SH-SY5Y (cell line): ENCODE data around the gene KDR.

ENCODE experiments used
- GATA2 ChIP-seq: IDR thresholded peaks from 2 replicates; pipeline ENCODE4 v1.6.1; 2011; ENCODE audit warnings: mild to moderate bottlenecking, low read depth, low read length
- GATA3 ChIP-seq: IDR thresholded peaks from 2 replicates; pipeline ENCODE4 v1.6.1; 2011; ENCODE audit warnings: low read depth, mild to moderate bottlenecking, low read length, moderate library complexity

The KDR gene

GRCh38 chr4:55103224-55103623 is 22.2 kb downstream of the KDR start:
- TF ChIP-seq GATA2 = no peak
- no peak for TF ChIP-seq GATA3

- no peak for TF ChIP-seq GATA2
- no peak for TF ChIP-seq GATA3
These were observed 25.6 kb downstream of the KDR start for GRCh38 chr4:55099816-55100215.

- TF ChIP-seq GATA2 (no peak), GATA3 (no peak)
These were observed 26.8 kb downstream of the KDR start for GRCh38 chr4:55098456-55099204.

- no peak for TF ChIP-seq GATA3
- TF ChIP-seq GATA2 = no peak
These were observed 28.8 kb downstream of the KDR start for GRCh38 chr4:55096619-55097018.

DNA sequence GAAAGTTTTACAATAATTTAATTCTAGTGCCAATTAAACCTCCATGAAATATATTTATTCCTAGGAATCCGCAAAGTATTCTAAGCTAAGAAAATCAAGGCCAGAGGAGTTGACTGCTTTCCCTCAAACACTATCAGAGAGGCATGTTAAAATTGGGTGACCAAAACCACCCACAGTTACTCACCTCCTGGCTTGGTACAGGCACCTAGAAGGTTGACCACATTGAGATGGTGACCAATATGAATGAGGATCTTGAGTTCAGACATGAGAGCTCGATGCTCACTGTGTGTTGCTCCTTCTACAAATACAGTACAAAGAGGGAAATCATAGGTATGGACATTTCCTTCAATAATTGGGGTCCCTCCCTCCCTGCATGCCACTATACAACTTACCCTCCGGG is 29.4 kb downstream of the KDR start:
- no peak for TF ChIP-seq GATA2
- no peak for TF ChIP-seq GATA3

DNA sequence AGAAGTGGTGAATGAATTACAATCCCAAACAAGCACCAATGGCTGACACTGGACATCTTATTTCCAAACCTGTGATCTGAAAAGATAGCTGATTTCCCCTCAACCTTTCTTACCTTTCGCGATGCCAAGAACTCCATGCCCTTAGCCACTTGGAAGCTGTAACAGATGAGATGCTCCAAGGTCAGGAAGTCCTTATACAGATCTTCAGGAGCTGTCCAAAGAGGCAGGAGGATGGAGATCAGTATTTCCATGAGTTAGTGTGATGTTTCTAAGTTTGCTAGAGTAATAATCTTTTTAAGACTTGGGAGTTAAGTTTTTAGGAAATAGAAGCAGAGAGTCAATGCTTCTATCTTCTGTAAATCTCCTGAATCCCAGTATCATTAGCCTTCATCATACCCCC is 32.9 kb downstream of the KDR start:
- TF ChIP-seq GATA2 (no peak), GATA3 (no peak)

- TF ChIP-seq GATA3 = no peak
- TF ChIP-seq GATA2 = no peak
These were observed 35.5 kb downstream of the KDR start for GRCh38 chr4:55089916-55090315.

DNA sequence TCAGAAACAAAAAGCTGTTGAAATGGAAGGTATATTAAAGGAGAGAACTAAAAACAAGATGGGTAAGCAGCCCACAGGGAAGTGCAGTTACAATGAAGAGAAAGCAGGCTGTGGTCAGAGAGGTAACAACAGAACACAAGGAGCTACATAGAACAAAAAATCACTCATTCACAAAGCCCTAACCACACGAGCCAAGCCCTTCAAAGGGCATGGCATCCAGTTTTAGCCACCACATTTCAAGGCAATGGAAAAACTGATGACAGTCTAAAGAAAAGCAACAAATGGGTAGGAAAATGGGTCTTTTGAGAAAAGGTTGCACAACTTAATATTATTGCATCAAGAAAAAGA is 37.5 kb downstream of the KDR start:
- TF ChIP-seq GATA3 = no peak
- no peak for TF ChIP-seq GATA2

DNA sequence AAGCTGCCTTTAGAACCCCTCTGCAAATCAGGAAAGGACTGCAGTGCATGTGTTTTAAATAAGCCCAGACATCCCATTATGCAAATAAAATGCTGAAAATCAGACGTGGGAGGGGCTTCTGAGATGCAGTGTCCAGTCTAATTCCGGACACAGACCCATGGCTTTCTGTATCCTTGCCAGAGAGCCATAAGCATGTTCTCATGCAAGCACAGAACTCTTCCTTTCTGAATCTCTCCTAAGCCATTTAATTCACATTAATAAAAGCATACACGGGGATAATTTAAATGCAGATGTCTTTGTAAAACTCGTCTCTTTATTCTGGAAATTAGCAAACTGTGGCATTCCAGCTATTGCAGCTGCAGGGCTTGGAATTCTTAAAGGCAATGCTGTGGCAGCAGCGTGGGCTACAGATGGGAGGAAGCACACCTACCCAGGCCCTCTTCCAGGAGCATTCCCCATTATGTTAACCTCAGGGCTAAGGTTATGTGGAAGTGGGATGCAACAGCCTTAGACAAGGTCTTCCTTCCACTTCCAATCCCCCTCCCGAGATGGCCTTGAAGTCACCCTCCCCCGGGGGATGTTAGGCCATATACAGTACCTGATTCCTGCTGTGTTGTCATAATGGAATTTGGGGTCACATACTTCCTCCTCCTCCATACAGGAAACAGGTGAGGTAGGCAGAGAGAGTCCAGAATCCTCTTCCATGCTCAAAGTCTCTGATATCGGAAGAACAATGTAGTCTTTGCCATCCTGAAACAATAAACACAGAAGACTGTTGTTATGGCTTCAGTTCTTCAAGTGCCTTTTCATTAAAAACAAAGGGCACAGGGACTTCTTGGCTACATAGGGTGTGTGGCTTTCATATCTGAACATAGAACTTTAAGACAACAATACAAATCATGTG is 38.1 kb downstream of the KDR start:
- TF ChIP-seq GATA3 (no peak), GATA2 (no peak)

GRCh38 chr4:55086578-55086977 is 38.8 kb downstream of the KDR start:
- TF ChIP-seq GATA2 = no peak
- no peak for TF ChIP-seq GATA3

- TF ChIP-seq GATA2 = no peak
- TF ChIP-seq GATA3 = no peak
These were observed 41.7 kb downstream of the KDR start for GRCh38 chr4:55083735-55084134.

GRCh38 chr4:55082756-55083155 is 42.6 kb downstream of the KDR start:
- TF ChIP-seq GATA2 = no peak
- no peak for TF ChIP-seq GATA3

DNA sequence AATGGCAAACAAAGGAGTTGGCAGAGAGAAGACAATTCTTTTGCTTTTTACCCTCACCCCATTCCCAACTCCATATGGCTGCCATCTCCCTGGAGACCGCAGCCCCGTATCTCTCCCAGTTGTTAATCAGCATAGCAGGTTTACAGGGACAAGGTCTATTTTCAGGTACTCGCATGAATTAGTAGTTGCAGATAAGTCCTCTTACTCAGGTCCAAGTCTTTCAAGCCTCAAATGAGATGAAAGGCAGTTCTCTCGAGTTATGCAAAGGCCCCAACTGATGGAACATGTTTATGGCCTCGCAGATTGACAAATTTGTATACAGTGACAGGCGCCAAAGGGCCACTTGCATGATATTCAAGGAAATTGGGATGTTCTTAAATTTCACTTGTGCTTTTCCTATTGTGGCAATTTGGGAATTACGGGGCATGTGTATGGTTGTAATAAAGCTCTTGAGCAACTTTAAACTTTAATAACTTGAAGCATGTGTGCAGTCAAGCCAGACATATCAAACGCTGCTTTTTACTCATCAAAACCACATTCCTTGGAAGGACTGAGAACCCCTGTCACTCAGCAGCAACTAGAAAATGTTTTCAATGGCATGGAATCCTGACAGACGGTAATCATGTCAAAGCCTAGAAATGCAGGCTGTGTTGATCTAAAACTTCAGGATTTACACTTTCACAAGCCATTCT is 45.1 kb downstream of the KDR start:
- TF ChIP-seq GATA3 (no peak), GATA2 (no peak)

DNA sequence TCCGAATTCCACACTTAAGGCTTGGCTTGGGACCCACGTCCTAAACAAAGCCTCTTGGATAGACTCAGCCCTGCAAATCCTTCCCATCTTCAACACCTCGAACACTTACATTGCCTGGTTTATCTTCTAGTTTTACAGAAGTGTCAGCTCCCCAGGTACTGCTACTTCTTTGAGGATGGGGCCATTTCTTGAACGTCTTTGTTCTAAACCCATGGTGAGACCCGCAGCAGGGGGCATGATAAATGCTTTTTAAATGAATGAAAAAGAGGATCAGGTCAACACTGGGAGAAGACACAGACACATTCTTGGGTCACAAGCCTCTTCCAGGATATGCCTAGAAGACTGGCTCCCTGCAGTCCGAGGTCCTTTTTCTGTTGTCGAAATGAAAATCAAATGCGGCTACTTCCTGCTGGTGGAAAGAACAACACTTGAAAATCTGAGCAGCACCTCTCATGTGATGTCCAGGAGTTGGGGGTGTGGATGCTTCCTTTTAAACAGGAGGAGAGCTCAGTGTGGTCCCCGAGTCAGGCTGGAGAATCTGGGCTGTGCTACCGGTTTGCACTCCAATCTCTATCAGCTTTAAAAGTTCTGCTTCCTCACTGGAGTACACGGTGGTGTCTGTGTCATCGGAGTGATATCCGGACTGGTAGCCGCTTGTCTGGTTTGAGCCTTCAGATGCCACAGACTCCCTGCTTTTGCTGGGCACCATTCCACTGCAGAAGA is 45.8 kb downstream of the KDR start:
- TF ChIP-seq GATA2 (no peak), GATA3 (no peak)

- TF ChIP-seq GATA2 = no peak
- no peak for TF ChIP-seq GATA3
These were observed 46.4 kb downstream of the KDR start for GRCh38 chr4:55078987-55079386.
